Measurements from ENCODE around the gene URB1.

URB1 gene

GRCh38 chr21:32348604-32349332, 44.0 kb downstream of the URB1 start:
- H3K9me3 ChIP-seq (ENCODE audit: control insufficient read depth in 1 of 2, low read length in 2 of 2): peaks cover 7 to 9% of the 10 kb centered on the region in 2 donors
- no peaks in the 10 kb centered on the region for H3K27me3 ChIP-seq (ENCODE audit: control insufficient read depth in 1 of 2, insufficient read depth in 2 of 2, low read length in 2 of 2)
- no peaks in the 10 kb centered on the region for H3K4me1 ChIP-seq (ENCODE audit: control insufficient read depth in 1 of 2, insufficient read depth in 2 of 2, low read length in 2 of 2)
- no peak overlapping the region for H3K4me3 ChIP-seq (ENCODE audit: low read depth in 1 of 2, low read length in 2 of 2)
- no peak overlapping the region for H3K27ac ChIP-seq (ENCODE audit: low read depth, low read length)
- H3K9ac ChIP-seq (ENCODE audit: low read depth in 1 of 2, low read length in 2 of 2): no peak overlapping the region
- peaks cover 67 to 91% of the 10 kb centered on the region in 2 donors for H3K36me3 ChIP-seq (ENCODE audit: control insufficient read depth in 1 of 2, insufficient read depth in 2 of 2, low read length in 2 of 2)

GRCh38 chr21:32347977-32348376, 44.8 kb downstream of the URB1 start:
- no peaks in the 10 kb centered on the region for H3K4me1 ChIP-seq (ENCODE audit: control insufficient read depth in 1 of 2, insufficient read depth in 2 of 2, low read length in 2 of 2)
- H3K4me3 ChIP-seq (ENCODE audit: low read depth in 1 of 2, low read length in 2 of 2): no peak overlapping the region
- H3K9ac ChIP-seq (ENCODE audit: low read depth in 1 of 2, low read length in 2 of 2): no peak overlapping the region
- no peaks in the 10 kb centered on the region for H3K27me3 ChIP-seq (ENCODE audit: control insufficient read depth in 1 of 2, insufficient read depth in 2 of 2, low read length in 2 of 2)
- H3K36me3 ChIP-seq (ENCODE audit: control insufficient read depth in 1 of 2, insufficient read depth in 2 of 2, low read length in 2 of 2): peaks cover 61 to 91% of the 10 kb centered on the region in 2 donors
- H3K9me3 ChIP-seq (ENCODE audit: control insufficient read depth in 1 of 2, low read length in 2 of 2): peaks cover 7 to 9% of the 10 kb centered on the region in 2 donors
- no peak overlapping the region for H3K27ac ChIP-seq (ENCODE audit: low read depth, low read length)

GRCh38 chr21:32347351-32347750, 45.5 kb downstream of the URB1 start:
- H3K4me1 ChIP-seq (ENCODE audit: control insufficient read depth in 1 of 2, insufficient read depth in 2 of 2, low read length in 2 of 2): no peaks in the 10 kb centered on the region
- H3K4me3 ChIP-seq (ENCODE audit: low read depth in 1 of 2, low read length in 2 of 2): no peak overlapping the region
- no peak overlapping the region for H3K27ac ChIP-seq (ENCODE audit: low read depth, low read length)
- H3K9me3 ChIP-seq (ENCODE audit: control insufficient read depth in 1 of 2, low read length in 2 of 2): peaks cover 7 to 9% of the 10 kb centered on the region in 2 donors
- no peak overlapping the region for H3K9ac ChIP-seq (ENCODE audit: low read depth in 1 of 2, low read length in 2 of 2)
- peaks cover 60 to 90% of the 10 kb centered on the region in 2 donors for H3K36me3 ChIP-seq (ENCODE audit: control insufficient read depth in 1 of 2, insufficient read depth in 2 of 2, low read length in 2 of 2)
- no peaks in the 10 kb centered on the region for H3K27me3 ChIP-seq (ENCODE audit: control insufficient read depth in 1 of 2, insufficient read depth in 2 of 2, low read length in 2 of 2)

GRCh38 chr21:32346951-32347350, 45.9 kb downstream of the URB1 start:
- no peaks in the 10 kb centered on the region for H3K4me1 ChIP-seq (ENCODE audit: control insufficient read depth in 1 of 2, insufficient read depth in 2 of 2, low read length in 2 of 2)

GRCh38 chr21:32340863-32341848, 51.7 kb downstream of the URB1 start:
- Histone ChIP-seq H3K9ac (ENCODE audit: low read depth in 1 of 2, low read length in 2 of 2) (no peak overlapping the region), H3K9me3 (ENCODE audit: control insufficient read depth in 1 of 2, low read length in 2 of 2) (peaks cover 7 to 9% of the 10 kb centered on the region in 2 donors), H3K36me3 (ENCODE audit: control insufficient read depth in 1 of 2, insufficient read depth in 2 of 2, low read length in 2 of 2) (peaks cover 49 to 87% of the 10 kb centered on the region in 2 donors), H3K4me1 (ENCODE audit: control insufficient read depth in 1 of 2, insufficient read depth in 2 of 2, low read length in 2 of 2) (no peaks in the 10 kb centered on the region), H3K4me3 (ENCODE audit: low read depth in 1 of 2, low read length in 2 of 2) (no peak overlapping the region), H3K27me3 (ENCODE audit: control insufficient read depth in 1 of 2, insufficient read depth in 2 of 2, low read length in 2 of 2) (no peaks in the 10 kb centered on the region), H3K27ac (ENCODE audit: low read depth, low read length) (no peak overlapping the region)

More at GRCh38 chr21:32346951-32347350, 45.9 kb downstream of the URB1 start:
- Histone ChIP-seq H3K9ac (ENCODE audit: low read depth in 1 of 2, low read length in 2 of 2) (no peak overlapping the region), H3K27ac (ENCODE audit: low read depth, low read length) (no peak overlapping the region), H3K4me3 (ENCODE audit: low read depth in 1 of 2, low read length in 2 of 2) (no peak overlapping the region), H3K36me3 (ENCODE audit: control insufficient read depth in 1 of 2, insufficient read depth in 2 of 2, low read length in 2 of 2) (peaks cover 63 to 91% of the 10 kb centered on the region in 2 donors), H3K27me3 (ENCODE audit: control insufficient read depth in 1 of 2, insufficient read depth in 2 of 2, low read length in 2 of 2) (no peaks in the 10 kb centered on the region), H3K9me3 (ENCODE audit: control insufficient read depth in 1 of 2, low read length in 2 of 2) (peaks cover 7 to 9% of the 10 kb centered on the region in 2 donors)

GRCh38 chr21:32338209-32338921, 54.4 kb downstream of the URB1 start:
- Histone ChIP-seq H3K9me3 (ENCODE audit: control insufficient read depth in 1 of 2, low read length in 2 of 2) (no peaks in the 10 kb centered on the region), H3K27ac (ENCODE audit: low read depth, low read length) (no peak overlapping the region), H3K36me3 (ENCODE audit: control insufficient read depth in 1 of 2, insufficient read depth in 2 of 2, low read length in 2 of 2) (peaks cover 41 to 85% of the 10 kb centered on the region in 2 donors), H3K4me3 (ENCODE audit: low read depth in 1 of 2, low read length in 2 of 2) (no peak overlapping the region), H3K9ac (ENCODE audit: low read depth in 1 of 2, low read length in 2 of 2) (no peak overlapping the region), H3K27me3 (ENCODE audit: control insufficient read depth in 1 of 2, insufficient read depth in 2 of 2, low read length in 2 of 2) (no peaks in the 10 kb centered on the region), H3K4me1 (ENCODE audit: control insufficient read depth in 1 of 2, insufficient read depth in 2 of 2, low read length in 2 of 2) (no peaks in the 10 kb centered on the region)

GRCh38 chr21:32337206-32337605, 55.6 kb downstream of the URB1 start:
- Histone ChIP-seq H3K4me1 (ENCODE audit: control insufficient read depth in 1 of 2, insufficient read depth in 2 of 2, low read length in 2 of 2) (no peaks in the 10 kb centered on the region), H3K9ac (ENCODE audit: low read depth in 1 of 2, low read length in 2 of 2) (no peak overlapping the region), H3K36me3 (ENCODE audit: control insufficient read depth in 1 of 2, insufficient read depth in 2 of 2, low read length in 2 of 2) (peaks cover 42 to 83% of the 10 kb centered on the region in 2 donors), H3K4me3 (ENCODE audit: low read depth in 1 of 2, low read length in 2 of 2) (no peak overlapping the region), H3K9me3 (ENCODE audit: control insufficient read depth in 1 of 2, low read length in 2 of 2) (no peaks in the 10 kb centered on the region), H3K27me3 (ENCODE audit: control insufficient read depth in 1 of 2, insufficient read depth in 2 of 2, low read length in 2 of 2) (no peaks in the 10 kb centered on the region), H3K27ac (ENCODE audit: low read depth, low read length) (no peak overlapping the region)

GRCh38 chr21:32336711-32337110, 56.1 kb downstream of the URB1 start:
- peaks cover 40 to 84% of the 10 kb centered on the region in 2 donors for H3K36me3 ChIP-seq (ENCODE audit: control insufficient read depth in 1 of 2, insufficient read depth in 2 of 2, low read length in 2 of 2)
- no peak overlapping the region for H3K9ac ChIP-seq (ENCODE audit: low read depth in 1 of 2, low read length in 2 of 2)
- no peaks in the 10 kb centered on the region for H3K9me3 ChIP-seq (ENCODE audit: control insufficient read depth in 1 of 2, low read length in 2 of 2)
- H3K4me3 ChIP-seq (ENCODE audit: low read depth in 1 of 2, low read length in 2 of 2): no peak overlapping the region
- no peak overlapping the region for H3K27ac ChIP-seq (ENCODE audit: low read depth, low read length)
- no peaks in the 10 kb centered on the region for H3K27me3 ChIP-seq (ENCODE audit: control insufficient read depth in 1 of 2, insufficient read depth in 2 of 2, low read length in 2 of 2)
- H3K4me1 ChIP-seq (ENCODE audit: control insufficient read depth in 1 of 2, insufficient read depth in 2 of 2, low read length in 2 of 2): no peaks in the 10 kb centered on the region

- Histone ChIP-seq H3K27me3 (ENCODE audit: control insufficient read depth in 1 of 2, insufficient read depth in 2 of 2, low read length in 2 of 2) (no peaks in the 10 kb centered on the region), H3K36me3 (ENCODE audit: control insufficient read depth in 1 of 2, insufficient read depth in 2 of 2, low read length in 2 of 2) (peaks cover 40 to 83% of the 10 kb centered on the region in 2 donors), H3K9me3 (ENCODE audit: control insufficient read depth in 1 of 2, low read length in 2 of 2) (no peaks in the 10 kb centered on the region), H3K4me1 (ENCODE audit: control insufficient read depth in 1 of 2, insufficient read depth in 2 of 2, low read length in 2 of 2) (no peaks in the 10 kb centered on the region), H3K9ac (ENCODE audit: low read depth in 1 of 2, low read length in 2 of 2) (no peak overlapping the region), H3K4me3 (ENCODE audit: low read depth in 1 of 2, low read length in 2 of 2) (no peak overlapping the region), H3K27ac (ENCODE audit: low read depth, low read length) (no peak overlapping the region)
Observed at GRCh38 chr21:32335601-32336575, 56.9 kb downstream of the URB1 start.
